Liver (tissue), 3 donors: ENCODE results near the gene USP31.

Source experiments
- ATF3 ChIP-seq: IDR thresholded peaks from 2 replicates; pipeline ENCODE4 v1.6.1; 2016; ENCODE audit warnings: antibody characterized with exemption
- GABPA ChIP-seq, 2 donors: IDR thresholded peaks in 1 of 2; conservative IDR thresholded peaks in 1 of 2; 2 replicates each; pipeline ENCODE4 v1.6.1; 2016; ENCODE audit warnings: antibody characterized with exemption in 2 of 2, mild to moderate bottlenecking in 1 of 2, moderate library complexity in 1 of 2
- JUND ChIP-seq, 2 donors: IDR thresholded peaks; 2 replicates each; pipeline ENCODE4 v1.6.1; 2016; ENCODE audit warnings: antibody characterized with exemption in 2 of 2
- MAX ChIP-seq: IDR thresholded peaks from 2 replicates; pipeline ENCODE4 v1.6.1; 2016; ENCODE audit warnings: antibody characterized with exemption
- REST ChIP-seq: IDR thresholded peaks from 2 replicates; pipeline ENCODE4 v1.6.1; 2016; ENCODE audit warnings: antibody characterized with exemption, mild to moderate bottlenecking
- TF ChIP-seq, protein P1 (sequence below): fragments of 150-350 bp; IDR thresholded peaks from 2 replicates; pipeline ENCODE4 v1.5.1; 2017; ENCODE audit warnings: improper control_type of control experiment, low read depth, low read length; ENCODE audit not compliant: missing input control
- donor health status: healthy.
- donor health status: healthy.

GRCh38 chr16:23131436-23131835 is 17.8 kb downstream of the USP31 start:
- TF ChIP-seq, protein P1, sequence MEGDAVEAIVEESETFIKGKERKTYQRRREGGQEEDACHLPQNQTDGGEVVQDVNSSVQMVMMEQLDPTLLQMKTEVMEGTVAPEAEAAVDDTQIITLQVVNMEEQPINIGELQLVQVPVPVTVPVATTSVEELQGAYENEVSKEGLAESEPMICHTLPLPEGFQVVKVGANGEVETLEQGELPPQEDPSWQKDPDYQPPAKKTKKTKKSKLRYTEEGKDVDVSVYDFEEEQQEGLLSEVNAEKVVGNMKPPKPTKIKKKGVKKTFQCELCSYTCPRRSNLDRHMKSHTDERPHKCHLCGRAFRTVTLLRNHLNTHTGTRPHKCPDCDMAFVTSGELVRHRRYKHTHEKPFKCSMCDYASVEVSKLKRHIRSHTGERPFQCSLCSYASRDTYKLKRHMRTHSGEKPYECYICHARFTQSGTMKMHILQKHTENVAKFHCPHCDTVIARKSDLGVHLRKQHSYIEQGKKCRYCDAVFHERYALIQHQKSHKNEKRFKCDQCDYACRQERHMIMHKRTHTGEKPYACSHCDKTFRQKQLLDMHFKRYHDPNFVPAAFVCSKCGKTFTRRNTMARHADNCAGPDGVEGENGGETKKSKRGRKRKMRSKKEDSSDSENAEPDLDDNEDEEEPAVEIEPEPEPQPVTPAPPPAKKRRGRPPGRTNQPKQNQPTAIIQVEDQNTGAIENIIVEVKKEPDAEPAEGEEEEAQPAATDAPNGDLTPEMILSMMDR: no peak
- TF ChIP-seq ATF3: no peak
- no peak for TF ChIP-seq REST
- no peak for TF ChIP-seq JUND (IDR thresholded peaks at IDR 0.05)
- no peak for TF ChIP-seq GABPA (IDR thresholded peaks at IDR 0.05 in 1 of 2, conservative IDR thresholded peaks at IDR 0.05 in 1 of 2)
- TF ChIP-seq MAX: no peak
